IMR-90 (cell line): ENCODE measurements around the gene LMAN2. TPM values are rescaled to one million over a fixed set of nuclear protein-coding genes. Genes with fewer than 3 reads are reported as not detected.

Experiments
- ATAC-seq: fragments of 200-7000 bp; cut with Tn5 transposase; 2 replicates; pipeline ENCODE4 v1.9.1; 2020; ENCODE audit warnings: low read depth, mild to moderate bottlenecking, moderate library complexity
- BruUV-seq: library from RNA; stranded (reverse); fragments of 400-500 nt; replicated peaks from 2 replicates; lab custom pipeline; 2021; lab: Mats Ljungman, UMichigan
- CTCF ChIA-PET: fragments of 300-600 bp; formaldehyde crosslinking; extraction: SDS; loops from one replicate; lab custom pipeline; 2021; ENCODE audit warnings: antibody characterized with exemption; lab: Yijun Ruan, JAX
- POLR2A ChIA-PET: fragments of 300-600 bp; sonication (Branson Sonifier 250); formaldehyde crosslinking; loops from one replicate; lab custom pipeline; 2022; ENCODE audit warnings: antibody characterized with exemption; ENCODE audit not compliant: unreplicated experiment; lab: Charles Lee
- DNase-seq: peaks from one replicate; pipeline ENCODE4 v3.0.0; 2013
- H2AFZ ChIP-seq: replicated peaks from 2 replicates; pipeline ENCODE3; 2013; ENCODE audit warnings: low read length, mild to moderate bottlenecking; ENCODE audit not compliant: poor library complexity
- H2AK5ac ChIP-seq: 2 replicates; pipeline ENCODE4 v1.6.1; 2013; ENCODE audit warnings: low read depth, low read length, inconsistent platforms
- H2AK9ac ChIP-seq: replicated peaks from 2 replicates; pipeline ENCODE3; 2013; ENCODE audit warnings: mild to moderate bottlenecking, low read depth, low read length, moderate library complexity; ENCODE audit not compliant: poor library complexity
- H2BK120ac ChIP-seq: 2 replicates; pipeline ENCODE4 v1.6.1; 2013; ENCODE audit warnings: low read depth, low read length, inconsistent platforms
- H2BK15ac ChIP-seq: 3 replicates; pipeline ENCODE4 v1.6.1; 2013; ENCODE audit warnings: low read depth, low read length, inconsistent platforms
- H2BK20ac ChIP-seq: 2 replicates; pipeline ENCODE4 v1.6.1; 2013; ENCODE audit warnings: low read depth, mild to moderate bottlenecking, inconsistent platforms, low read length, moderate library complexity
- H2BK5ac ChIP-seq: 2 replicates; pipeline ENCODE4 v1.6.1; 2013; ENCODE audit warnings: mild to moderate bottlenecking, low read depth, low read length, inconsistent platforms; ENCODE audit not compliant: poor library complexity, severe bottlenecking
- H3K14ac ChIP-seq: replicated peaks from 2 replicates; pipeline ENCODE4 v1.6.1; 2013; ENCODE audit warnings: low read depth, low read length, inconsistent platforms
- H3K18ac ChIP-seq: 2 replicates; pipeline ENCODE4 v1.6.1; 2013; ENCODE audit warnings: low read depth, low read length, control low read depth
- H3K23ac ChIP-seq: 2 replicates; pipeline ENCODE4 v1.6.1; 2013; ENCODE audit warnings: low read depth, low read length, inconsistent platforms
- H3K27ac ChIP-seq: 2 replicates; pipeline ENCODE4 v1.5.1; 2013; ENCODE audit warnings: mild to moderate bottlenecking, control low read depth, low read length; ENCODE audit not compliant: insufficient read depth
- H3K27me3 ChIP-seq: 2 replicates; pipeline ENCODE4 v1.6.1; 2013; ENCODE audit warnings: low read length; ENCODE audit not compliant: control insufficient read depth, insufficient read depth
- H3K36me3 ChIP-seq: 2 replicates; pipeline ENCODE4 v1.6.1; 2013; ENCODE audit warnings: low read length, mixed read lengths; ENCODE audit not compliant: control insufficient read depth, insufficient read depth
- H3K4ac ChIP-seq: 2 replicates; pipeline ENCODE4 v1.6.1; 2013; ENCODE audit warnings: low read depth, low read length, inconsistent platforms
- H3K4me1 ChIP-seq: 2 replicates; pipeline ENCODE4 v1.6.1; 2013; ENCODE audit warnings: low read length, mixed read lengths; ENCODE audit not compliant: control insufficient read depth, insufficient read depth
- H3K4me2 ChIP-seq: 2 replicates; pipeline ENCODE4 v1.6.1; 2013; ENCODE audit warnings: low read depth, mild to moderate bottlenecking, control low read depth, low read length, moderate library complexity
- H3K4me3 ChIP-seq: 2 replicates; pipeline ENCODE4 v1.5.1; 2013; ENCODE audit warnings: low read depth, mild to moderate bottlenecking, control low read depth, low read length, moderate library complexity; ENCODE audit not compliant: insufficient read depth
- H3K56ac ChIP-seq: 2 replicates; pipeline ENCODE4 v1.6.1; 2013; ENCODE audit warnings: low read length, inconsistent platforms; ENCODE audit not compliant: insufficient read depth; ENCODE audit errors: extremely low read depth
- H3K79me1 ChIP-seq, 2 experiments: 2 replicates each; pipeline ENCODE4 v1.6.1; 2013; ENCODE audit warnings: low read length in 2 of 2, inconsistent platforms in 1 of 2, low read depth in 1 of 2
- H3K9ac ChIP-seq: 2 replicates; pipeline ENCODE4 v1.6.1; 2013; ENCODE audit warnings: low read depth, low read length, control low read depth
- H3K9me1 ChIP-seq: 2 replicates; pipeline ENCODE4 v1.6.1; 2013; ENCODE audit warnings: low read length, inconsistent platforms; ENCODE audit not compliant: insufficient read depth
- H3K9me3 ChIP-seq: 2 replicates; pipeline ENCODE4 v1.6.1; 2013; ENCODE audit warnings: low read length; ENCODE audit not compliant: control insufficient read depth, insufficient read depth
- H4K20me1 ChIP-seq: 2 replicates; pipeline ENCODE4 v1.6.1; 2013; ENCODE audit warnings: low read length, inconsistent platforms; ENCODE audit not compliant: insufficient read depth
- H4K5ac ChIP-seq: 2 replicates; pipeline ENCODE4 v1.6.1; 2013; ENCODE audit warnings: mild to moderate bottlenecking, low read depth, low read length, control low read depth
- H4K8ac ChIP-seq, 2 experiments: 2 replicates each; pipeline ENCODE4 v1.6.1; 2013; ENCODE audit warnings: low read depth in 2 of 2, low read length in 2 of 2, control low read depth in 1 of 2, inconsistent platforms in 1 of 2
- H4K91ac ChIP-seq: 2 replicates; pipeline ENCODE4 v1.6.1; 2013; ENCODE audit warnings: low read depth, low read length, inconsistent platforms; ENCODE audit not compliant: insufficient read depth
- BHLHE40 ChIP-seq: fragments of 150-350 bp; IDR thresholded peaks from 2 replicates; pipeline ENCODE4 v1.6.1; 2016; ENCODE audit warnings: mild to moderate bottlenecking, low read depth, low read length
- CEBPB ChIP-seq: IDR thresholded peaks from 2 replicates; pipeline ENCODE4 v1.6.1; 2012; ENCODE audit warnings: low read depth, low read length, improper control_type of control experiment
- CHD1 ChIP-seq: IDR thresholded peaks from 2 replicates; pipeline ENCODE4 v1.6.1; 2012; ENCODE audit warnings: low read depth, low read length, improper control_type of control experiment
- CTCF ChIP-seq: conservative IDR thresholded peaks from 2 replicates; pipeline ENCODE4 v1.5.1; 2012; ENCODE audit warnings: mild to moderate bottlenecking, low read depth, low read length, improper control_type of control experiment
- ELK1 ChIP-seq: fragments of 150-350 bp; IDR thresholded peaks from 2 replicates; pipeline ENCODE4 v1.6.1; 2016; ENCODE audit warnings: low read depth, mild to moderate bottlenecking, low read length, moderate library complexity, borderline replicate concordance
- MAFK ChIP-seq: IDR thresholded peaks from 2 replicates; pipeline ENCODE4 v1.6.1; 2012; ENCODE audit warnings: low read depth, low read length, improper control_type of control experiment
- MAZ ChIP-seq: IDR thresholded peaks from 2 replicates; pipeline ENCODE4 v1.6.1; 2012; ENCODE audit warnings: low read depth, mild to moderate bottlenecking, low read length, improper control_type of control experiment, moderate library complexity, borderline replicate concordance
- MXI1 ChIP-seq: IDR thresholded peaks from 2 replicates; pipeline ENCODE4 v1.6.1; 2012; ENCODE audit warnings: low read depth, mild to moderate bottlenecking, low read length, moderate library complexity, borderline replicate concordance
- NFE2L2 ChIP-seq: fragments of 150-350 bp; IDR thresholded peaks from 2 replicates; pipeline ENCODE4 v1.6.1; 2016; ENCODE audit warnings: low read depth, mild to moderate bottlenecking, low read length
- POLR2A ChIP-seq: IDR thresholded peaks from 2 replicates; pipeline ENCODE4 v1.6.1; 2012; ENCODE audit warnings: mild to moderate bottlenecking, low read depth, low read length
- RAD21 ChIP-seq: IDR thresholded peaks from 2 replicates; pipeline ENCODE4 v1.6.1; 2012; ENCODE audit warnings: low read length, improper control_type of control experiment
- RCOR1 ChIP-seq: IDR thresholded peaks from 2 replicates; pipeline ENCODE4 v1.6.1; 2012; ENCODE audit warnings: mild to moderate bottlenecking, low read length, improper control_type of control experiment; ENCODE audit not compliant: insufficient replicate concordance
- RFX5 ChIP-seq: IDR thresholded peaks from 2 replicates; pipeline ENCODE4 v1.8.0; 2012; ENCODE audit warnings: low read depth, mild to moderate bottlenecking, low read length, moderate library complexity
- SMC3 ChIP-seq: fragments of 150-350 bp; IDR thresholded peaks from 2 replicates; pipeline ENCODE4 v1.6.1; 2016; ENCODE audit warnings: low read depth, mild to moderate bottlenecking, antibody characterized with exemption, low read length, moderate library complexity
- WGBS, 2 experiments: methylation state at CpG; one replicate each; pipeline versions ENCODE4 v1.1.5 to v1.1.7; 2013; ENCODE audit warnings: missing lambda C conversion rate in 2 of 2; ENCODE audit not compliant: insufficient read length in 1 of 2; ENCODE audit errors: extremely low coverage in 2 of 2; 5-methylcytosine and 5-hydroxymethylcytosine counted together
- dilution Hi-C: fragments of 300-500 bp; cut with HindIII; formaldehyde crosslinking; loops from one replicate; pipeline ENCODE4 v1.14.3; 2018; ENCODE audit warnings: low sequenced_read_pairs; ENCODE audit not compliant: unreplicated experiment
- in situ Hi-C: fragments of 300-500 bp; cut with MboI; formaldehyde crosslinking; loops from 3 replicates; pipeline ENCODE4 v1.14.3; 2019; ENCODE audit warnings: low sequenced_read_pairs, inconsistent platforms, mixed read lengths
- intact Hi-C: fragments of 100-400 bp; cut with micrococcal nuclease; formaldehyde crosslinking; loops from 2 replicates; pipeline ENCODE4 v1.10.0; 2022
- polyA plus RNA-seq, 3 experiments: library from polyadenylated mRNA; depleted of rRNA; stranded (reverse); fragments of >200 nt; gene quantifications; 2 replicates each; pipeline ENCODE4 v1.2.3, GENCODE V29; 2012; ENCODE audit warnings: low replicate concordance in 1 of 3
- total RNA-seq: library from RNA; depleted of rRNA; stranded (reverse); fragments of >200 nt; gene quantifications from 2 replicates; pipeline ENCODE4 v1.2.3, GENCODE V29; 2012
- TF ChIP-seq, protein P1 (sequence below): fragments of 150-350 bp; IDR thresholded peaks from 2 replicates; pipeline ENCODE4 v1.6.1; 2017; ENCODE audit warnings: mild to moderate bottlenecking, antibody characterized with exemption, low read length, low read depth

The LMAN2 gene
- total and polyA plus RNA-seq, 2 of the 4 experiments (the other 2 are of a cell fraction), result 253 to 303 TPM

- Histone ChIP-seq H3K9me1 (peaks cover 10% of the 10 kb centered on the region; the same call in 1 of the 2 replicates), H3K18ac (peak overlapping the region; percentile 7; the same call in 1 of the 2 replicates), H3K14ac (peak overlapping the region; percentile 95), H3K9me3 (peaks cover 2% of the 10 kb centered on the region; the same call in 1 of the 2 replicates), H3K4me2 (peak overlapping the region; percentile 98), H3K23ac (peak overlapping the region; percentile 57), H2AK5ac (peak overlapping the region; percentile 98), H2BK15ac (no peak overlapping the region), H3K4me3 (peak overlapping the region; percentile 63), H3K27me3 (peaks cover 2% of the 10 kb centered on the region; the same call in 1 of the 2 replicates), H2BK120ac (no peak overlapping the region), H2AFZ (peak overlapping the region; percentile 99), H3K36me3 (peaks cover 7% of the 10 kb centered on the region; the same call in 1 of the 2 replicates), H3K56ac (peak overlapping the region; percentile 84), H4K20me1 (peaks cover 12% of the 10 kb centered on the region), H3K9ac (peak overlapping the region; percentile 78), H3K27ac (peak overlapping the region; percentile 86), H4K8ac (peak overlapping the region; percentile 99 to 100), H3K4me1 (peaks cover 24% of the 10 kb centered on the region), H4K91ac (peak overlapping the region; percentile 77), H2BK20ac (no peak overlapping the region), H4K5ac (peak overlapping the region; percentile 79), H2AK9ac (peak overlapping the region; percentile 95), H3K79me1 (peaks cover 37 to 40% of the 10 kb centered on the region in 2 experiments), H2BK5ac (peak overlapping the region; percentile 93), H3K4ac (peak overlapping the region; percentile 85)
- no TSS peak for BruUV-seq
- DNase-seq (no peak), ATAC-seq (no peak)
- in situ Hi-C loops (no loop called here), dilution Hi-C loops (no loop called here), intact Hi-C loops (no loop called here)
- WGBS, 2 experiments, result 0% methylated on average over 1 of the region's 19 CpGs; no CpG with 5 or more reads in 1 of the 2 experiments
- ChIA-PET POLR2A (interaction anchor here (0.7 kb wide), 1 partner anchor 125 kb away, joined by 3 read pairs; no protein-coding TSS in a partner anchor), CTCF (interaction anchor here (0.7 to 1.4 kb wide), 2 partner anchors 40 to 103 kb away, joined by 3 read pairs; no protein-coding TSS in a partner anchor)
- TF ChIP-seq MAZ (no peak), RCOR1 (no peak), MAFK (no peak), SMC3 (no peak), CEBPB (no peak), ELK1 (no peak), CTCF (no peak), CHD1 (no peak), BHLHE40 (no peak), MXI1 (no peak), NFE2L2 (no peak), RFX5 (no peak), POLR2A (no peak), RAD21 (no peak)
- TF ChIP-seq, protein P1, sequence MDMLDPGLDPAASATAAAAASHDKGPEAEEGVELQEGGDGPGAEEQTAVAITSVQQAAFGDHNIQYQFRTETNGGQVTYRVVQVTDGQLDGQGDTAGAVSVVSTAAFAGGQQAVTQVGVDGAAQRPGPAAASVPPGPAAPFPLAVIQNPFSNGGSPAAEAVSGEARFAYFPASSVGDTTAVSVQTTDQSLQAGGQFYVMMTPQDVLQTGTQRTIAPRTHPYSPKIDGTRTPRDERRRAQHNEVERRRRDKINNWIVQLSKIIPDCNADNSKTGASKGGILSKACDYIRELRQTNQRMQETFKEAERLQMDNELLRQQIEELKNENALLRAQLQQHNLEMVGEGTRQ, result no peak
Measured at GRCh38 chr5:177350776-177351391, 584 bp downstream of the LMAN2 start.
